Uterus (tissue), 4 donors: ENCODE measurements around the gene SKAP2. TPM values are rescaled to one million over a fixed set of nuclear protein-coding genes. Genes with fewer than 3 reads are reported as not detected.

ENCODE experiments used
- DNase-seq, 2 donors: peaks; one replicate each; pipeline ENCODE4 v3.0.0-alpha.2; 2019 to 2020
- H3K27ac ChIP-seq, 2 donors: fragments of 200-600 bp; sonication (generic); 1 replicate in 1 of 2; 2 replicates in 1 of 2; pipeline ENCODE4 v1.5.1; 2016 to 2018
- H3K27me3 ChIP-seq, 2 donors: fragments of 200-600 bp; sonication (generic); one replicate each; pipeline ENCODE4 v1.5.1; 2018 to 2019; ENCODE audit warnings: control low read depth in 1 of 2
- H3K36me3 ChIP-seq, 2 donors: fragments of 200-600 bp; sonication (generic); one replicate each; pipeline ENCODE4 v1.5.1; 2019; ENCODE audit warnings: control low read depth in 1 of 2
- H3K4me1 ChIP-seq, 2 donors: fragments of 200-600 bp; sonication (generic); one replicate each; pipeline ENCODE4 v1.5.1; 2018 to 2019; ENCODE audit warnings: control low read depth in 1 of 2
- H3K4me3 ChIP-seq, 2 donors: fragments of 200-600 bp; sonication (generic); 1 replicate in 1 of 2; 2 replicates in 1 of 2; pipeline ENCODE4 v1.5.1; 2018 to 2019; ENCODE audit warnings: mild to moderate bottlenecking in 1 of 2
- H3K9me3 ChIP-seq, 2 donors: fragments of 200-600 bp; sonication (generic); one replicate each; pipeline ENCODE4 v1.5.1; 2019; ENCODE audit warnings: control low read depth in 1 of 2
- POLR2A ChIP-seq, 2 donors: fragments of 450-650 bp; IDR thresholded peaks; one replicate each; pipeline ENCODE4 v1.6.1; 2016; ENCODE audit warnings: antibody characterized with exemption in 2 of 2, mild to moderate bottlenecking in 1 of 2, moderate library complexity in 1 of 2
- intact Hi-C: fragments of 100-400 bp; cut with DNase I; formaldehyde crosslinking; loops from one replicate; pipeline ENCODE4 v1.15.1; 2023; ENCODE audit warnings: low total_unique reads
- total RNA-seq, 4 donors: library from RNA; depleted of rRNA in 3 of 4; stranded (reverse); fragments of >200 nt in 3 of 4; gene quantifications; one replicate each; pipeline versions ENCODE4 v1.1.0 to v1.2.4, GENCODE V29; 2014 to 2023
- TF ChIP-seq, protein P1 (sequence below), 4 experiments: fragments of 200-600 bp in 2 of 4; fragments of 450-650 bp in 2 of 4; sonication (generic) in 2 of 4; IDR thresholded peaks; one replicate each; pipeline ENCODE4 v1.5.1; 2016 to 2019; ENCODE audit warnings: antibody characterized with exemption in 4 of 4, mild to moderate bottlenecking in 2 of 4, moderate library complexity in 1 of 4
- donor health status: DM: yes; HTN: yes; CAD: no.

SKAP2 gene
- total RNA-seq, 4 donors from 2014 or later, result 3.3 to 50.6 (median 12.6) TPM

DNA sequence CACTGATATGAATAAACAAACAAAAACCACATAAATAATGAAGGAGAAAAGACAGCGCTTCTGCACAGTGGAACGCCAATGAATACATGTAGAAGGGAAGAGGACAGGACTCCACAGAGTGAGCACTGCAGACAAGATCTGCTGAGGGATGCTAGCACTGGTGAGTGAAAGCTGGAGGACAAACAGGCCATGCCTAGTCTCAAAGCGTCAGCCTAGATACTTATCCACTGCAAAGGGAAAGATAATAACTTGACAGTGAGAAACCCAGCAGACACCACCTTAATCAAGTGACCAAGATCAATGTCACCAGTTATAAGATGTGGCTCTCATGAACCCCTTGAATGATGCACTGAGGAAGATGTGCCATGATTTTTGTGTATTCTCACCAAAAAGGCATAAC, 227.6 kb downstream of the SKAP2 start:
- Histone ChIP-seq H3K4me3 (no peak overlapping the region), H3K27ac (no peak overlapping the region), H3K9me3 (no peaks in the 10 kb centered on the region), H3K4me1 (no peaks in the 10 kb centered on the region), H3K27me3 (no peaks in the 10 kb centered on the region), H3K36me3 (no peaks in the 10 kb centered on the region)
- DNase-seq, result no peak
- intact Hi-C loops, result no loop called here
- TF ChIP-seq, protein P1, sequence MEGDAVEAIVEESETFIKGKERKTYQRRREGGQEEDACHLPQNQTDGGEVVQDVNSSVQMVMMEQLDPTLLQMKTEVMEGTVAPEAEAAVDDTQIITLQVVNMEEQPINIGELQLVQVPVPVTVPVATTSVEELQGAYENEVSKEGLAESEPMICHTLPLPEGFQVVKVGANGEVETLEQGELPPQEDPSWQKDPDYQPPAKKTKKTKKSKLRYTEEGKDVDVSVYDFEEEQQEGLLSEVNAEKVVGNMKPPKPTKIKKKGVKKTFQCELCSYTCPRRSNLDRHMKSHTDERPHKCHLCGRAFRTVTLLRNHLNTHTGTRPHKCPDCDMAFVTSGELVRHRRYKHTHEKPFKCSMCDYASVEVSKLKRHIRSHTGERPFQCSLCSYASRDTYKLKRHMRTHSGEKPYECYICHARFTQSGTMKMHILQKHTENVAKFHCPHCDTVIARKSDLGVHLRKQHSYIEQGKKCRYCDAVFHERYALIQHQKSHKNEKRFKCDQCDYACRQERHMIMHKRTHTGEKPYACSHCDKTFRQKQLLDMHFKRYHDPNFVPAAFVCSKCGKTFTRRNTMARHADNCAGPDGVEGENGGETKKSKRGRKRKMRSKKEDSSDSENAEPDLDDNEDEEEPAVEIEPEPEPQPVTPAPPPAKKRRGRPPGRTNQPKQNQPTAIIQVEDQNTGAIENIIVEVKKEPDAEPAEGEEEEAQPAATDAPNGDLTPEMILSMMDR (IDR thresholded peaks at IDR 0.05), result no peak
- no peak for TF ChIP-seq POLR2A (IDR thresholded peaks at IDR 0.05)

DNA sequence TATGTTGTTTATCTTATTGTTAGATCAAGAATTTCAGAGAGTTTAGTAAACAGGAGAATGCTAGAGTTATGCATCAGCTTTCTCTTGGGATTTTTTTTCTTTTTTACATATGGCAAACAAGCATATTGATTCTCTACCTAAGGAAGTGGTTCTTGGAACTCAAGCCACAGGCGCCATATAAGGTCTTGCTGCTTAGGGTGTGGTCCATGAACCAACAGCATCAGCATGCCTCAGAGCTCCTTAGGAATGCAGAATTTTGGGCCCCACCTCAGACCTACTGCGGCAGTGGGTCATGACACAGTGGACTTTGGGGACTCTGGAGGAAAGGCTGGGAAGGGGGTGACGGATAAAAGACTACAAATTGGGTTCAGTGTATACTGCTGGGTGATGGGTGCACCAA, 230.8 kb downstream of the SKAP2 start:
- no peak overlapping the region for H3K27ac ChIP-seq
- intact Hi-C loops, result no loop called here

DNA sequence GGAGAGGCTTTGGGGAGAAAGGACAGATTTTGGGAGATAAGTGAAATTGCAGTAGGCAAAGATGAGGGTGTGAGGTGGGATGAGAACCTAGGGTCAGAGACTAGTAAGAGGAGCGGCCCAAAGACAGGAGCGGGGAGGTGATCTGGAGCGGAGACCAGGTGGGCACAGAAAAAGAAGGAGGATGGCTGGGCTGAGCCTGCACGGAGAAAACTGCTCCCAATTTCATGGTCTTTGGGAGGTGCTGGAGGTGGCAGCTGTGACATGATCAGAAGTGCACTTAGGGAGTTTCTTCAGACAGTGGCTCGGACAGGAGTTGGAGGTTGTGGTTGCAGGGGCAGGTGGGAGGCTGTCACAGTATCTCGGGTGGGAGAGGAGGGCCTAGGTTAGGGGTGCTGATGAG, 232.8 kb downstream of the SKAP2 start:
- no peak for DNase-seq
- Histone ChIP-seq H3K36me3 (no peaks in the 10 kb centered on the region), H3K4me3 (no peak overlapping the region), H3K27me3 (no peaks in the 10 kb centered on the region), H3K4me1 (no peaks in the 10 kb centered on the region), H3K9me3 (no peaks in the 10 kb centered on the region), H3K27ac (no peak overlapping the region)
- no peak for TF ChIP-seq POLR2A (IDR thresholded peaks at IDR 0.05)
- TF ChIP-seq, protein P1 (IDR thresholded peaks at IDR 0.05), result no peak
- intact Hi-C loops, result no loop called here

More for the DNA sequence above, 230.8 kb downstream of the SKAP2 start:
- no peak overlapping the region for H3K4me3 ChIP-seq
- no peak for DNase-seq
- H3K4me1 ChIP-seq, result no peaks in the 10 kb centered on the region
- no peaks in the 10 kb centered on the region for H3K27me3 ChIP-seq
- no peaks in the 10 kb centered on the region for H3K36me3 ChIP-seq
- no peak for TF ChIP-seq POLR2A (IDR thresholded peaks at IDR 0.05)
- H3K9me3 ChIP-seq, result no peaks in the 10 kb centered on the region

DNA sequence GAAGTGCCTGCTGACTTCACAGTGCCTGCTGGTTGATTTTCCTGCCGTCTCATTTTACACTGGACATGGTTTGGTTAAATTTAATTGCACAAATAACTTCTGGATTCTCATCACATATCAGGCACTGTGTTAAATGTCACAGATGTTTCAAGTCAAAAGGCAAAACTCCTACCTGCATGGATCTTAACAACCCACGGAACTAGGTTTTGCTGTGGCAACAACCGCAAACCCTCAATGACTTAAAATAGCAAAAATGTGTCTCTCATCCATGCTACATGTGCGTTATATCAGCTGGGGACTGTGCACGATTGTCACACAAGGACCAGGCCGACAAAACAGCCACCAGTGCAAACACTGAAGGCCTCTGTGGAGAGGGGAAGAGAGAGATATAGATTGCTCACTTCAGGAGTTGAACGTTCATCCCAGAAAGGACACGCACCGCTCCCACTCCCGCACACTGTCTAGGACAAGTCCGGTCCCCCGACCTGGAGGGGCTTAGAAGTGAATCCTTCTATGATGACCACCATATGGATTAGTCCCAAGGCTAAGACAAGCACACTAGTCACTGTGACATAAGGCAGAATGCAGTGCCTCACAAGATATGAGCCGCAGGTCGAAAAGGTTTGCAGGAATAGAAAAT, 233.3 kb downstream of the SKAP2 start:
- no peaks in the 10 kb centered on the region for H3K9me3 ChIP-seq
- H3K4me3 ChIP-seq, result no peak overlapping the region
- TF ChIP-seq, protein P1 (IDR thresholded peaks at IDR 0.05), result no peak
- no peak for TF ChIP-seq POLR2A (IDR thresholded peaks at IDR 0.05)
- H3K4me1 ChIP-seq, result no peaks in the 10 kb centered on the region
- H3K36me3 ChIP-seq, result no peaks in the 10 kb centered on the region
- H3K27ac ChIP-seq, result no peak overlapping the region
- no peaks in the 10 kb centered on the region for H3K27me3 ChIP-seq
- no peak for DNase-seq
- intact Hi-C loops, result no loop called here

DNA sequence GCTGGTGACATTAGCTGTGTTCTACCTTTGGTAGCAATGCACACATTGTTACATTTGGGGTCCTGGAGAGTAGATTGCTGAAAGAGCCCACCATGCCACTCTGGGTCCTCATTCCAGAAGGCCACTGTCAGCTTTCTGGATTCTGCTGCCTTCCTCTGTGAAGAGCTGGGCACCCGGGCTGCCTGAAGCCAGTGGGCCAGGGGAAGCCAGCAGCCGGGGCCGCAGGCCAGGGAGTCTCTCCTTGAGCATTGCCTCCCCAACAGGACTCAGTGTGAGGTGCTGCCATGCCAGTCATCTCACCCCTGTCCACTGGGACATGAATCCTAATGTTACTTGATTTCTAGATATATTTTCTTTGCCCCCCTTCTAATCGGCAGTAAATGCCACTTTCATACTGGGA, 234.0 kb downstream of the SKAP2 start:
- intact Hi-C loops, result no loop called here
- Histone ChIP-seq H3K27me3 (no peaks in the 10 kb centered on the region), H3K9me3 (no peaks in the 10 kb centered on the region), H3K4me1 (no peaks in the 10 kb centered on the region), H3K4me3 (no peak overlapping the region), H3K36me3 (no peaks in the 10 kb centered on the region), H3K27ac (no peak overlapping the region)
- TF ChIP-seq, protein P1 (IDR thresholded peaks at IDR 0.05), result no peak
- no peak for TF ChIP-seq POLR2A (IDR thresholded peaks at IDR 0.05)
- DNase-seq, result no peak

DNA sequence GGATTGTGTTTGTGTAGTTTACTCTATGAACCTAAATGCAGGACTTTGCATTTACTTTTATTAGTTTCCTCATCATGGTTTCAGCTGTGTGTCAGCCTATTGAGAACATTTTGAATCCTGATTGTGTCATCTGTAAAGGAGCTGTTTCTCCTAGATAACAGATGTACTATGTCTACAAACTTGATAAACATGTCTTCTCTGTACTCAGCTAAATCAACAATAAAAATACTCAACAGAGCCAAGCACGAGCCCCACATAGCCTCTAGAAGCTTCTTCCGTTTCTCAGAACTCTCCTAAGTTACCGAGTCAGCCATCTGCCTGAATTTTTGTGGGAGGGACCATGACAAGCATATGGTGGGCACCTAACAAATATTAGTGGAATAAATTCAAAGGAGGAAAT, 234.7 kb downstream of the SKAP2 start:
- H3K9me3 ChIP-seq, result no peaks in the 10 kb centered on the region
- DNase-seq, result no peak
- H3K36me3 ChIP-seq, result no peaks in the 10 kb centered on the region
- H3K4me1 ChIP-seq, result no peaks in the 10 kb centered on the region
- intact Hi-C loops, result no loop called here
- H3K4me3 ChIP-seq, result no peak overlapping the region
- H3K27me3 ChIP-seq, result no peaks in the 10 kb centered on the region
- no peak overlapping the region for H3K27ac ChIP-seq
- TF ChIP-seq, protein P1 (IDR thresholded peaks at IDR 0.05), result no peak
- TF ChIP-seq POLR2A (IDR thresholded peaks at IDR 0.05), result no peak
